Measurements from ENCODE around the gene RYR2. TPM values are rescaled to one million over a fixed set of nuclear protein-coding genes. Genes with fewer than 3 reads are reported as not detected.

Gene RYR2
- total and polyA plus RNA-seq, 2 donors (not counting 1 experiment from before 2014, with no cell fraction given) = not detected

GRCh38 chr1:237041461-237041794, 556 bp upstream of the RYR2 start:
- CTCF ChIA-PET = no interaction called here
- H3K4me2 ChIP-seq (replicated peaks; ENCODE audit: low read depth, low read length, poor library complexity, severe bottlenecking) = no peak overlapping the region

GRCh38 chr1:237042526-237042891, 525 bp downstream of the RYR2 start:
- Histone ChIP-seq H2AFZ (ENCODE audit: insufficient read depth, low read depth, low read length, poor library complexity, severe bottlenecking) (no peak overlapping the region), H3K36me3 (replicated peaks in 1 of 2; ENCODE audit: control extremely low read depth in 1 of 2, control insufficient read depth in 1 of 2, extremely low read depth in 1 of 2, insufficient read depth in 2 of 2, low read length in 1 of 2) (no peaks in the 10 kb centered on the region), H4K20me1 (ENCODE audit: control insufficient read depth, insufficient read depth, low read length, poor library complexity, severe bottlenecking) (no peaks in the 10 kb centered on the region), H3K4me1 (ENCODE audit: control insufficient read depth in 2 of 2, insufficient read depth in 2 of 2, low read length in 2 of 2) (no peaks in the 10 kb centered on the region), H3K27ac (ENCODE audit: low read length in 2 of 2) (no peak overlapping the region), H3K9ac (ENCODE audit: low read length) (no peak overlapping the region), H3K27me3 (replicated peaks in 1 of 4; ENCODE audit: control extremely low read depth in 1 of 4, control insufficient read depth in 3 of 4, insufficient read depth in 4 of 4, low read length in 3 of 4) (peaks cover 0 to 33% (median 20%) of the 10 kb centered on the region in 4 experiments), H3K4me2 (replicated peaks; ENCODE audit: low read depth, low read length, poor library complexity, severe bottlenecking) (no peak overlapping the region), H3K4me3 (ENCODE audit: control extremely low read depth in 1 of 5, extremely low read depth in 1 of 5, insufficient read depth in 1 of 5, low read depth in 2 of 5, low read length in 4 of 5) (no peak overlapping the region), H3K9me3 (ENCODE audit: control extremely low read depth in 1 of 3, control insufficient read depth in 2 of 3, insufficient read depth in 1 of 3, low read length in 2 of 3) (peaks cover 0 to 5% (median 2%) of the 10 kb centered on the region in 3 donors), H3K79me2 (ENCODE audit: control insufficient read depth, insufficient read depth, low read length) (no peaks in the 10 kb centered on the region)
- Mint-ChIP-seq H3K4me3 (no peak overlapping the region), H3K27ac (no peak overlapping the region), H3K27me3 (peaks cover 52% of the 10 kb centered on the region), H3K9me3 (ENCODE audit: insufficient read depth) (no peaks in the 10 kb centered on the region), H3K4me1 (peaks cover 11% of the 10 kb centered on the region)
- ChIA-PET CTCF (no interaction called here), POLR2A (no interaction called here)
- TF ChIP-seq CTCF (IDR thresholded peaks at IDR 0.05) = no peak
- no peak for TF ChIP-seq EZH2 (IDR thresholded peaks at IDR 0.05; ENCODE audit: borderline replicate concordance, insufficient read depth, low read depth, low read length, poor library complexity, severe bottlenecking)
- no peak for DNase-seq
- WGBS (ENCODE audit: insufficient coverage) = 6% methylated on average over 40 of the region's 41 CpGs
- ATAC-seq (ENCODE audit: low read depth) = no peak
- intact Hi-C loops (cut with micrococcal nuclease) = no loop called here

More at GRCh38 chr1:237041461-237041794, 556 bp upstream of the RYR2 start:
- DNase-seq (no peak), ATAC-seq (ENCODE audit: low read depth) (no peak)
- peaks cover 0 to 5% (median 2%) of the 10 kb centered on the region in 3 donors for H3K9me3 ChIP-seq (ENCODE audit: control extremely low read depth in 1 of 3, control insufficient read depth in 2 of 3, insufficient read depth in 1 of 3, low read length in 2 of 3)
- no peaks in the 10 kb centered on the region for H4K20me1 ChIP-seq (ENCODE audit: control insufficient read depth, insufficient read depth, low read length, poor library complexity, severe bottlenecking)
- peaks cover 0 to 31% (median 19%) of the 10 kb centered on the region in 4 experiments for H3K27me3 ChIP-seq (replicated peaks in 1 of 4; ENCODE audit: control extremely low read depth in 1 of 4, control insufficient read depth in 3 of 4, insufficient read depth in 4 of 4, low read length in 3 of 4)
- H2AFZ ChIP-seq (ENCODE audit: insufficient read depth, low read depth, low read length, poor library complexity, severe bottlenecking) = no peak overlapping the region
- H3K27ac ChIP-seq (ENCODE audit: low read length in 2 of 2) = no peak overlapping the region
- Mint-ChIP-seq H3K4me3 (no peak overlapping the region), H3K27ac (no peak overlapping the region), H3K27me3 (peaks cover 52% of the 10 kb centered on the region), H3K9me3 (ENCODE audit: insufficient read depth) (no peaks in the 10 kb centered on the region), H3K4me1 (peaks cover 11% of the 10 kb centered on the region)
- no peak for TF ChIP-seq EZH2 (IDR thresholded peaks at IDR 0.05; ENCODE audit: borderline replicate concordance, insufficient read depth, low read depth, low read length, poor library complexity, severe bottlenecking)
- no peak for TF ChIP-seq CTCF (IDR thresholded peaks at IDR 0.05)
- H3K4me3 ChIP-seq (ENCODE audit: control extremely low read depth in 1 of 5, extremely low read depth in 1 of 5, insufficient read depth in 1 of 5, low read depth in 2 of 5, low read length in 4 of 5) = no peak overlapping the region
- no peak overlapping the region for H3K9ac ChIP-seq (ENCODE audit: low read length)
- WGBS (ENCODE audit: insufficient coverage) = 10% methylated on average over 1 of the region's 7 CpGs
- POLR2A ChIA-PET = no interaction called here
- no peaks in the 10 kb centered on the region for H3K79me2 ChIP-seq (ENCODE audit: control insufficient read depth, insufficient read depth, low read length)
- intact Hi-C loops (cut with micrococcal nuclease) = no loop called here
- no peaks in the 10 kb centered on the region for H3K4me1 ChIP-seq (ENCODE audit: control insufficient read depth in 2 of 2, insufficient read depth in 2 of 2, low read length in 2 of 2)
- no peaks in the 10 kb centered on the region for H3K36me3 ChIP-seq (replicated peaks in 1 of 2; ENCODE audit: control extremely low read depth in 1 of 2, control insufficient read depth in 1 of 2, extremely low read depth in 1 of 2, insufficient read depth in 2 of 2, low read length in 1 of 2)
